Activated naive CD8-positive, alpha-beta T cell treated with anti-CD3 and anti-CD28 coated beads, Interleukin-2, amount 50 U/mL, for 16 hours (primary cell): ENCODE data around the gene CCDC178.

Experiments
- DNase-seq: peaks from one replicate; pipeline ENCODE4 v3.0.0-alpha.2; 2020; ENCODE audit warnings: low read depth, low spot score

Gene CCDC178

DNA sequence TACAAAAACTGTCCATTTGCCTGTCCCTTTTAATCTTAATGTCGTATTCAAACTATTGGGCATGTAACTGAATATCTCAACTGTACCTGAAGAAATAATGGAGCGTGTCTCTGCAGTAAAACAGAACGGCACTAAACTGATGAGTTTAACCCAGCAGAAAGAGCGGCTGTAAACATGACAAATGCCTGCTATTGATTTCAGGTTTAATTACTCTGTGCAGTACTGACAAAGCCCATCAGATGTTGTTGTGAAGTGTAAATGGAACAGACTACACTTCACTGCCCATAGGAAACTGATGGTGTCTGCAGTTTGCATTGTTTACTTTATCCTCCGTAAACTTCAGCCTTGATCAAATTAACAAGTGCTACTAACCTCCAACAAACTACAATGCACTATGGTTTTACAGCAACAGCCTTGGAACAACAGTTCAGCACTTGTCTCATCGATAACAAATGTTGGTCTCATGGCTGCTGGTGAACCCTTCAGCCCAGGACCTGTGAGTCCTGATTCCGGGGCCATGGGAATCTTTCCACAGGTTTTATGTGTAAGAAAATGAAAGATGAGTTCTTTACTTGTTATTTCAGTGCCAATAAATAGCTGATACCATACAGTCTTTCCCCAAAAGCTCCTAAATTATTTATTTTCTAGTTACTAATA lies 316.5 kb downstream of the CCDC178 start:
- no peak for DNase-seq

GRCh38 chr18:33116376-33116775 lies 324.1 kb downstream of the CCDC178 start:
- no peak for DNase-seq

- DNase-seq = no peak
Measured at GRCh38 chr18:33115917-33116316, 324.6 kb downstream of the CCDC178 start.

DNA sequence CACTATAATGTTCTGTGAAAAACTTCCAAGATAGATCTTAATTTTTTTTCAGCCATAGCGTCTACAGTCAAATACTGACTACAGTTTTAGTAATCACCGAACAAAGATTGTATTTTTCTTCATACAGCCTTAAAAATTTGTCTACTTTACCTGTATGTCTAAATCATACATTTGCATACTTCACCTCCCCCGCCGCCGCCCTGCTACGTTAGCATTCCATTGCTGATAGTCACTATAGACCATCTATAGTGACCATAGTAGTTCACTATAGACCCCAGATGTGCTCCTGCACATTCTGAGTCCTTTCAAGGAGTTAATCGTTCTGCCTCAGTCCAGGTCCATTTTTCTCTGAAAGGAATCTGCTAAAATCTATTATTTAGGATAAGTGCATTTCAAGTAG lies 325.0 kb downstream of the CCDC178 start:
- no peak for DNase-seq

GRCh38 chr18:33114749-33115148 lies 325.8 kb downstream of the CCDC178 start:
- DNase-seq = no peak

GRCh38 chr18:33113416-33113815 lies 327.1 kb downstream of the CCDC178 start:
- DNase-seq = no peak

DNA sequence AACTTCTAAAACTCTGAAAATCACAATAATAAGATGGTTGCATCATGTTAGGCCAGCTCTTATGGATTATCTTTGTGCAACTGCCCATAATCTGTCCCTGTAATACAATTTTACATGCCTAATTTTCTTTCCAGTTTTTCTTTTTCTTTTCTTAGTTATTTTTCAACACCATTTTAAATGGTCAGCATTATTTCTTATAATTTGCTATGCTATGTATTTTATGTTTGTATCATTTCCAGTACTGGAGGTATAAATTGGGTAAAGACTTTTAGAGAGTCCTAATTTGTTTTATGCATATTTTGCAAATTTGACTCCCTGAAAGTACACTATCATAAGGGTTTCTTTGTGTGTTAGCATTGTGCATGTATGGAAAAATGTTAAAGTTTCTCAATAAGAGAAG lies 333.0 kb downstream of the CCDC178 start:
- no peak for DNase-seq

GRCh38 chr18:33101316-33101715 lies 339.2 kb downstream of the CCDC178 start:
- DNase-seq = no peak

- DNase-seq = no peak
Measured at GRCh38 chr18:33099626-33100025, 340.9 kb downstream of the CCDC178 start.

GRCh38 chr18:33097126-33097525 lies 343.4 kb downstream of the CCDC178 start:
- DNase-seq = no peak

- DNase-seq = no peak
Measured at GRCh38 chr18:33090461-33090860, 350.1 kb downstream of the CCDC178 start.

GRCh38 chr18:33076601-33077000 lies 363.9 kb downstream of the CCDC178 start:
- DNase-seq = no peak

DNA sequence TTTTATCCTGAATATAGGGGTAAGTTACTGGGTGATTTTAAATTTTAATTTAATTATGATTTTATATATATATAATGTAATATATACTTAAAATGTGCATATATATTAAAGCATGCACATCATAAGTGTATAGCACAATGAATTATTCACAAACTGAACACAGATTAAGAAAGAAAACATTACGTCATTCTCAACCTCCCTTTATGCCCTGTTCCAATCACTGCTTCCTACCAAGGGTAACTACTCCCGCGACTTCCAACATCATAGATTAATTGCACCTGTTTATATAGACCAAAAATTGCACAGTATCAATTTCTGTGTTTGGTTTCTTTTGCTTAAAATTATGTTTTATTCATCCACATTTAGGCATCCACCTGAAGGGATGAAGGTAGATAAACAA lies 366.4 kb downstream of the CCDC178 start:
- no peak for DNase-seq

- no peak for DNase-seq
Measured at GRCh38 chr18:33062834-33063364, 377.6 kb downstream of the CCDC178 start.

DNA sequence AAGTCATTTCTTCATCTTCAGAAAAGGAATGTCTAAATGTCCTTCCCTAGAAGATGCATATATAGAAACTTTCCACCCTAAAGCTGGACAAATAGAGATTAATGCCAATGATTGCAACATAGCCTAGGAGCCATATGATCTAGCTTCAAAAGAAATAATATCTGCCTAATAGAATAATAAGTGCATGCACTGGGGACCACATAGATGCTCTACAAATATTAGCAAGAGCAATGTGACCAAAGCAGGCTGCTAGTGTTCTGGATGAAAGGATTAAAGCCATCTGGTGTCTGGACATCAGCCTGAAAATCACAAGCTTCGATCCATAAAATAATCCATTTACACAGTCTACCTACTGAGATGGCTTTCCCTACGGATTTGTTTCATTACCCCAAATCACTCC lies 387.6 kb downstream of the CCDC178 start:
- DNase-seq = no peak

DNA sequence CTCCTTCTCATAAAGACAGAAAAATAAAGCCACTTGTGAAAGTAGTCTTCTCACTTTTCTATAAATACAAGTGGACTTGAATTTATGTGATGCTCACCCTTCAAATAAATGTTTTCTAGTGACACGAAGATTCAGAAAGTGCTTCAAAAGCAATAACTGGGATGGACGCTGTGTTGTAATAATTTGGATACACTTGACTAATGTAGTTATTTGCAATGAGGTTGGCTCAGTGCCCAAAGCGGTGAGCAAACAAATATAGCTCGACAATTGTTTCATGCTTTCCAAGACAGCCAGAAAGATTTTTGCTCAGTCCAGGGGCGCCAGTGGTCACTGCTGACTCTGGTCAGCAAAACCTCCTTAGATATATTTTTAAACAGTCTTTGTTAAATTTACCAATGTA lies 389.1 kb downstream of the CCDC178 start:
- no peak for DNase-seq

GRCh38 chr18:33040213-33040612 lies 400.3 kb downstream of the CCDC178 start:
- no peak for DNase-seq

GRCh38 chr18:33034945-33035344 lies 405.6 kb downstream of the CCDC178 start:
- no peak for DNase-seq

- no peak for DNase-seq
Measured at GRCh38 chr18:33034212-33034611, 406.3 kb downstream of the CCDC178 start.

DNA sequence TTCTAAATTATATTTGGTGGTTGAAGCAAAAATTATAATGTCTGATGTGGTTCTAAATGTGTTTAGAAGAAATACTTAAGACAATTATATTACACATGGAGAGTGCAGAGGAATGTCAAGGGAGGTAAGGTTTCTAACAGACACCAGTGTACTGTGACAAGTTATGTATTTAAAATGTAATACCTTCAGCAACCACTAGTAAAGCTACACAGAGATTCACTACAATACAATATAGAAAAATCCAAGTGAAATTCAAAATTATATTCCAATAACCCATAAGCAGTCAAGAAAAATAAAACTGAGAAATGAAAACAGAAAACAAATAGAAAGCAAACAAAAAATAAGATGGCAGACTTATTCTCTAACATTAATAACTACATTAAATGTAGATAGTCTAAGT lies 418.2 kb downstream of the CCDC178 start:
- DNase-seq = no peak

GRCh38 chr18:33020877-33021276 lies 419.6 kb downstream of the CCDC178 start:
- DNase-seq = no peak

DNA sequence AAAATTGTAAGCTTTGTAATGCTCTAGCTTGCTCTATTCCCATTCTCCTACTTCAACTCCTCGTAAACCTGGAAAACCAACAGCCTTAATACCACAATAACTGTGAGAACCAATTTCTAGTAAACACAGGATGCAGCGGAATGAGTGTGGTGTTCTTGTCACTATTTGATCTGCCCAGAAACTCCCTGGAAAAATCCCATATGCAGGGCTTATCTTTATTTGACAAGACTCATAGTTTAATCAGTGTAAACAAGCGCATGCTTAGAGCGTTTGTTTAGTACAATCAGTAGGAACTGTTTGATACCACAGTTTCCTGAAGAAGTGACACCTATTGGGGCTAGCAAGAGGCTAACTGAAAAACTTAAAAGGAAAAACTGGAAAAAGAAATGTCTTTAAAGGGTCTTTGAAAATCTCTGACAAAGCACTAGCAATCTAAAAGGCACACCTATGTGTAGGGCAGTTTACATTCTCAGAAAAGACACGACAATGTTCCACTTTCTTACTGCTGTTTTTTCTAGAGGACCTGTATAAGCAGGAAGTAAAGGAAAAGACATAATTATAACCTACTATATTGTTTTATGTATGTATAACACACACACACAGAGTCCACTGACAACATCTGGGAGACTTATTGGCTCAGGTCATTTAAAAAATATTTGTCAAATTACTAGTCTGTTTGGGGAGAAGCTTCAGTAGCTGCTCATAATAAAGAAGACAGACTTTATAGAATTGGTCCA lies 426.3 kb downstream of the CCDC178 start:
- DNase-seq = no peak

- no peak for DNase-seq
Measured at GRCh38 chr18:33010149-33010548, 430.4 kb downstream of the CCDC178 start.
